ENCODE results near the gene CES4A.
"Not testable (repeated sequence)": the region's sequence is repeated elsewhere in the genome, so short reads cannot be mapped to it uniquely, and the experiment has no call there.

CES4A gene

DNA sequence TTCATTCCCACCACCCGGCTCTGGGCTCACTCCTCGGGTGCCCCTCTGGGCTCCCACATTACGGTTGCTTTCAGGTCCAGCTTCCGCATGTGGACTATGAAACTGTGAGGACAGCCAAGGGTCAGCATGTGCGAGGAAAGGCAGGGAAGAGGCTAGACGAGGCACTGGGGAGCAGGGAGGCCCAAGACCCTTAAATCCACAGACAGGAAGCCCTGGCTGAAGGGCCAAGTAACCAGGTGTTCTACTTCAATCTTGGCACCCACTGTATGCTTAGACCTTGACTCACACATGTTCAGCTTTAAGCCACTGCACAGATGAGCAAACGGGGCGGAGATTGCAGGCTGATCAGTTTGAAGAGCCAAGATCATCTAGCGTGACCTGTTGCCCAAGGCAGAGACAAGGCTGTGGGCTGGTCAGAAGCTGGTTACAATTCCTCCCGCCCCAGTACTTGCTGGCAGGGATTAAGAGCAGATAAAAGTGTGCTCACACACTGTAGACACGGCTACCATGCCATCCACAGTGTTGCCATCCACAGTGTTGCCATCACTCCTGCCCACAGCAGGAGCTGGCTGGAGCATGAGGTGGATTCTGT is at the start of gene CES4A:
CES4A (plus strand) TSS at position 393 of the 592 bp plus-strand sequence; CDS start at position 577, 184 bp downstream.
- DNase-seq (ENCODE audit: low read depth): no peak

DNA sequence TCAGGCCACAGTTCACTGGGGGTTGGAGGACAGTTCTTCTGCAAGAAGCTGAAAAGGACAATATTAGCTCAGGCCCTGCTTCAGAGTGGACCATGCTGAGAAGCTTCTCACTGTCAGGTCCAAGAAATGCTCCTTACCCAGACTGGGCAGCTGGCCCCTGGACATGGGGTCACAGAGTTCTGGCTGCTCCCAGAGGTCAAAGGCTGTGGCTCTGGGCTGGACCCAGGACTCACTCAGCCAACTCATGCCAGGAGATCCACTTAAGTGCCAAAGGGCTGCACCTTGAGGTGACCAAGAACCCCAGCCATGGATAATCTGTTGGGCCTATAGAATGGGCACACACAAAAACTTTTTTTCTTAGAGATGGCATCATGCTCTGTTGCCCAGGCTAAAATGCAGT is 49.0 kb upstream of the CES4A start:
- no peak for DNase-seq (ENCODE audit: low read depth)

DNA sequence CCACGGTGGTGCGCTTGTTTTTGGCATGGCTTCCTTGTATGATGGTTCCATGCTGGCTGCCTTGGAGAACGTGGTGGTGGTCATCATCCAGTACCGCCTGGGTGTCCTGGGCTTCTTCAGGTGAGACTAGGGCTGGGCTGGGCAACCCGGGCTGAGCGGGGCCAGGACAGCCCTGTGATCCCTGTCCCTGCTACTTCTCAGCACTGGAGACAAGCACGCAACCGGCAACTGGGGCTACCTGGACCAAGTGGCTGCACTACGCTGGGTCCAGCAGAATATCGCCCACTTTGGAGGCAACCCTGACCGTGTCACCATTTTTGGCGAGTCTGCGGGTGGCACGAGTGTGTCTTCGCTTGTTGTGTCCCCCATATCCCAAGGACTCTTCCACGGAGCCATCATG is 48.2 kb upstream of the CES4A start:
- no peak for DNase-seq (ENCODE audit: low read depth)

DNA sequence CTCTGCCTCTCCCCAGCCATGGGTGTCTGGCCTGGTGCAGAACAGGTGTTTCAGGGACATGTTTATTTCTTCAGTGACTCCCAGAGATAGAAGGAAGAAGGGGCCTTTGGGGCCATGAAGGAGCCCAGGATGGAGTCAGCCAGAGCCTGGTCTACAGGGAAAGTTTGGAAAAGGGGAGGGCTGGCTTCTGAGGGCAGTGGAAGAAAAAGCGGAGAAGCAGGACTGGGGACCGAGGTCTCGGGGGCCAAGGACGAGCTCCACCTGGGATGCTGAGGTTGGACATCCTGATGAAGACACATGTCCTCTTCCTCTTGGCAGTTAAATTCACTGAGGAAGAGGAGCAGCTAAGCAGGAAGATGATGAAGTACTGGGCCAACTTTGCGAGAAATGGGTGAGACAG is 45.4 kb upstream of the CES4A start:
- DNase-seq (ENCODE audit: low read depth): no peak

DNA sequence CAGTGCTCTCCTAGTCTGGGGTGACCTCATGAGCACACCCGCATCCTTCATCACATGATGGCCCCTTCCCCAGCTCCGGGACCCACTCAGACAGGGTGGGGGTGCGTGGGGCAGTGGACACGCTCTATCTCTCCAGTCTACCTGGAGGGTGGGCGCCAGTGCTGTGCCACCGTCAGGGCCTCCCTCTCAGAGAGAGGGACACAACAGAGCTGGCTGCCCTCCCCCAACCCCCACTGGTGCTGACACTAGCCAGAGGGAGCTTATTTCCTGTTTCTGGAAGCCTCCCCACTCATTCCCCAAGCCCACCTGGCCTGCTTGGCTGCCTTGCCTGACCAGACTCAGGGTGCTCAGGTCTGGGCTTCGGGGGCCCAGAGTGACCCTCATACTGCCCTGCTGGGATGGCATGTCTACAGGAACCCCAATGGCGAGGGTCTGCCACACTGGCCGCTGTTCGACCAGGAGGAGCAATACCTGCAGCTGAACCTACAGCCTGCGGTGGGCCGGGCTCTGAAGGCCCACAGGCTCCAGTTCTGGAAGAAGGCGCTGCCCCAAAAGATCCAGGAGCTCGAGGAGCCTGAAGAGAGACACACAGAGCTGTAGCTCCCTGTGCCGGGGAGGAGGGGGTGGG is 44.8 kb upstream of the CES4A start:
- no peak for DNase-seq (ENCODE audit: low read depth)

DNA sequence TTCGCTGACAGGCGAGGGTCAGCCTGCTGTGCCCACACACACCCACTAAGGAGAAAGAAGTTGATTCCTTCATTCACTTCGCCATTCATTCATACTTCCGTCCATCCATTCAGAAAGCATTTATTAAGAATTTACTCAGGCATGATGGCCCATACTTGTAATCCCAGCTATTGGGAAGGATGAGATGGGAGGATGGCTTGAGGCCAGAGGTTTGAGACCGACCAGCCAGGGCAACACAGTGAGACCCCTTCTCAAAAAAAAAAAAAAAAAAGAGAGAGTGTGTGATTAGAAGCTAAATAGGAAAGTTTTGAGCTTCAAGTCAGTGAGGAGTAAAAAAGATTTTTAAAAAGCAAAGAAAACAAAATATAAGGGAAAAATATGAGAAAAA is 44.3 kb upstream of the CES4A start:
- DNase-seq (ENCODE audit: low read depth): no peak

DNA sequence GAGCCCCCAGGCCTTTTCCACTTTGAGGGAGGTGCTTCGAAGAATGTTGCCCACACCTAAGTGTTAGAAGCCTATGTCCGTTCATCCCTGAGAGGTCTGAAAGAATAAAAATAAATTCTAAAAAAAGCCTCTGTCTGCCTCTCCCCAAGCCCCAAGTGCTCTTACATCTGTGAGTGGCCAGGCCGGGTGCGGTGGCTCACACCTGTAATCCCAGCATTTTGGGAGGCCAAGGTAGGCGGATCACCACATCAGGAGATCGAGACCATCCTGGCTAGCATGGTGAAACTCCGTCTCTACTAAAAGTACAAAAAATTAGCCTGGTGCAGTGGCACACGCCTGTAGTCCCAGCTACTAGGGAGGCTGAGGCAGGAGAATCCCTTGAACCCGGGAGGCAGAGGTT is 43.4 kb upstream of the CES4A start:
- DNase-seq (ENCODE audit: low read depth): not testable (repeated sequence)

DNA sequence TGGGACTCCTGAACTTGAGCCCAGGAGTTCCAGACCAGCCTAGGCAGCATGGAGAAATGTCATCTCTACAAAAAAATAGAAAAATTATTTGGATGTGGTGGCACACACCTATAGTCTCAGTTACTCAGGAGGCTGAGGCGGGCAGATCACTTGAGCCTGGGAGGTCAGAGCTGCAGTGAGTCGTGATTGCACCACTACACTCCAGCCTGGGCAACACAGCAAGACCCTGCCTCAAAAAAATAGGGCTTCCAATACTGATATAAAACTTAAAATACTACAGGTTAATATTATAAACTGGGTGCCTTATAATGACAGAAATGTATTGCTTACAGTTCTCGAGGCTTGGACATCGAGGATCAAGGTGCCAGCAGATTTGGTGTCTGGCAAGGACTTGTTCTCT is 42.5 kb upstream of the CES4A start:
- DNase-seq (ENCODE audit: low read depth): no peak

DNA sequence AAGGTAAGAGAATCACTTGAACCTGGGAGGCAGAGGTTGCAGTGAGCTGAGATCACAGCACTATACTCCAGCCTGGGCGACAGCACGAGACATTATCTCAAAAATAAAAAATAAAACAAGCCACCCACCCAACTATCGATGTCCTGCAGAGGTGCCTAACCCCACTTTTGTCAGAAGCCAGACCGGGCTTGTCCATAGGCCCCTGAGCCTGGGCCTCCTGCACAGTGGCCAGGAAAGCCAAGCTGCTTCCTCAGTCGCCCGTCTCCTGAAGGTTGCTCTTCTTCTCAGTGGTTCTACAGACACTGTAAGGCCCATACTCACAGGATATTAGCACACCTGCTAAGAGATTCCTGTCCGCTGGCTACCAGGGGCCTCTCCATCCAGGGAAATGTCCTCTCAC is 41.8 kb upstream of the CES4A start:
- DNase-seq (ENCODE audit: low read depth): no peak

DNA sequence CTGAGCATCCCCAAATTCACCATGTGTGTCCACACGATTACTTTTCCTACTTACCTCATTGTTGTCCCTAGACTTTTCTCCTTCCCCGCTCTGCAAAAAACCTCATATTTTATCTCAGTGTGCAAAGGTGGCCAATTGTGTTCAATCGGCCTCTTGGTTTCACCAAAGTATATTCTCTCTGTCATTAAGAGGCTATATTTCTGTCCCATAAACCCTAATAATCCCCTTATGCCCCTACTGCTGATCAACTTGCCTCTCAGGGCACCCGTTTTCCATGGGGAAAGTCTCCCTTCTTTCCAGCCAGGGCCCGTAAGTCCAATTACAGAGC is 41.5 kb upstream of the CES4A start:
- DNase-seq (ENCODE audit: low read depth): no peak

DNA sequence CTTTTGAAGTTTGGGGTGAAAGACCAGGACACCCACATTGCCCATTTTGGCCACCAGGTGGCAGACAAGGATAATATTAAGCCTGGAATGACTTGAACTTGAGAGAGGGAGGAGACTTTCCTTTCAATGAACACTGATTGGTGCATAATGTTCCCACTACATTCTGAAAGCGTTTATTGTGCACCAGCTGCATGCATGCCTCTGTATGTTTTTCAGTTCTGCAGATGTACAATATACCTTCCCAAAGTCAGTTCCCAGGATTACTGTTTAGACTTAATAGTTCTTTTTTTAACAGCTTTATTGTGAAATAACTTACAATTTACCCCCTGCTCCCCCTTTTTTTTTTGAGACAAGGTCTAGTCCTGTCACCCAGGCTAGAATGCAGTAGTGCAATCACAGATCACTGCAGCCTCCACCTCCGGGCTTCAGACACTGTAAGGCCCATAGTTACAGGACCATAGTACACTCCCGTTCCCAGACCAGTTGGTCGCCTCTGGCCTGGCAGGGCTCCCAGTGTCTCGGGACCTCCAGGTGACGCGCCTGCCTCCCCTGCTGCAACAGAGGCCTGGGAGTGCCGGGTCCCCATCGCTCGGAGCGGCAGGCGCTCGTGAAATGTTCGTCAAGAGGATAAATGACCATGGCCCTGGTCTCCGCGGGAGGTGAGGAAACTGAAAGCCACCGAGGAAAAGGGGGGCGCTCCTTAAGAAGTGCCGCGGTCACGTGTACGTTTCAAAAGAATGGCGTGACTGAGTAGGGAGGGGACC is 40.9 kb upstream of the CES4A start:
- peak; percentile 59 for DNase-seq (ENCODE audit: low read depth)

DNA sequence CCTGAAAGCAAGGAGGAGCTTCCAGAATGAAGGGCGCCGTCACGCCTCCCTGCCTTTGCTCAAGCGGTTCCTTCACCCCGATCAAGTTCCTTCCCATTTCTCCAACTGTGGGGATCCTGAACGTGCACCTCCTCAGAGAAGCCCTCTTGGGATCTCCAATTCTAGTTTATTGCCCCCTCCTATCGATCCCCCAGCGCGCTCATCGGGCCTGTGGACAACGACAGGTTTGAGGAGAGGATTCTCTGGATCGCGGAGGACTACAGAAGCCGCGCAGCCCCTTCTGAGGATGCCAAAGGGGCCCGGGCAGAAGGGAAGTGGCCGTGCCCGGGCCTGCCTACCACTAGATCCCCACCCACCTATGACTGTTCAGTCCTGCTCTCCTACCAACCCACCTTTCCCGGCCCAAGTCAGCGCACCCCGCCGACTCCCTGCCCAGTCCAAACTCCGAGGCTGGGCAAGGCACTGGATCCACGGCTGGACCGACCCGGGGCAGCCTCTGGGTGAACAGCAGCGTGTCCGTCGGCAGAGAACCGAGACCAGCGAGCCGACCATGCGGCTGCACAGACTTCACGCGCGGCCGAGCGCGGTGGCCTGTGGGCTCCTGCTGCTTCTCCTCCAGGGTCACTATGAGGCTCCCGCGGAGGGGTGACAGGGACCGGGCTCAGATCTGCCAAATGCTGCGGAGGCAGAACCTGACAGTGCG is 40.1 kb upstream of the CES4A start:
- no peak for DNase-seq (ENCODE audit: low read depth)

DNA sequence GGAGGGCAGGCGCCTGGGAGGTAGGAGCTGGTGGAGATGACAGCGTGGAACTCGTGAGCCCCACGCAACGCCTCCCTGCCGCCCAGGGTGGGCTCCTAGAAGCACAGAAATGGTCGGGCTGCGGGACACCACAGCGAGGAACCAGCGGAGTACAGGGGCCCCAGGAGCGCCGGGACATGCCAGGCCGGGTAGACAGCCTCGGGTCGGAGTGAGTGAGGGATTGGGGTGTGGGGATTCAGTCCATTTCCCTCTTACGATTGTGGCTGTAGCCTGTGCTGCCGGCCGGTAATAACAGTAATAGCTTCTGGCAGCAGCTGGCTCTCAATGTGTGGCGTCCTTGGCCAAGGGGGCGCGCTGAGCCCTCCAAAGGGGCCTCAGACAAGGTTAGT is 39.6 kb upstream of the CES4A start:
- DNase-seq (ENCODE audit: low read depth): no peak

DNA sequence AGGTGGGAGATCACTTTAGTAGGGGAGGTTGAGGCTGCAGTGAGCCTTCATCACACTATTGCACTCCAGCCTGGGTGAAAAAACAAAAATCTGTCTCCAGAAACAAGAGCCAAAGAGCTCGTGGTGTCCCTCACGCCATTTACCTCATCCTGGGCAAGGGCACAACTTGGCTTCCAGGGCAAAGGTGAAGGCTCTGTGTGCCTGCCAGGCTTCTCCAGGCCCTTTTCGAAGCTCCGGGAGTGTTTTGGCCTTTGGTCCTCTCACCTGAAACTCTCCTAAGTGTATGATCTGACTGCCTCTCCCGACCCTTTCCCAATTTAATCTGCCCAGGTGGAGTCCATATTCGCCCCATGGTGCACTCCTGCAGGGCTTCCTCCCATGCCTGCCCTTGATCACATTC is 38.9 kb upstream of the CES4A start:
- DNase-seq (ENCODE audit: low read depth): no peak

DNA sequence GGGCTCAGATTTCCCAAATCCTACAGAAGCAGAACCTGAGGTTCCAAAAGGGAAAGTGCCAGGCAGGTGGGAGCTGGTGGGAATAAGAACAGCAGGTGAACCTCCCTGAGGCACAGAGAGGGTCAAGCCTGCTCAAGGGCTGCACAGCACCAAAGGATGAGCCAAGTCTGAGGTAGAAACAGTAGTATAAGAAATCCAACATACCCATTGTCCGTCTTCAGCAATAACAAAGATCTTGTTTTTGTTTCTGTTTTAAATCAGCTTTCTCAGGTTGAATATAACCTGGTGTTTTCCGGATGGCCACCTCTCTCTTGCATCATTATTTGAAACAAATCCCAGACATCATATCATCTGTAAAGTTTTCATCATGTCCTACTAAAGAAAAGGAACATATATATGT is 38.0 kb upstream of the CES4A start:
- DNase-seq (ENCODE audit: low read depth): no peak

DNA sequence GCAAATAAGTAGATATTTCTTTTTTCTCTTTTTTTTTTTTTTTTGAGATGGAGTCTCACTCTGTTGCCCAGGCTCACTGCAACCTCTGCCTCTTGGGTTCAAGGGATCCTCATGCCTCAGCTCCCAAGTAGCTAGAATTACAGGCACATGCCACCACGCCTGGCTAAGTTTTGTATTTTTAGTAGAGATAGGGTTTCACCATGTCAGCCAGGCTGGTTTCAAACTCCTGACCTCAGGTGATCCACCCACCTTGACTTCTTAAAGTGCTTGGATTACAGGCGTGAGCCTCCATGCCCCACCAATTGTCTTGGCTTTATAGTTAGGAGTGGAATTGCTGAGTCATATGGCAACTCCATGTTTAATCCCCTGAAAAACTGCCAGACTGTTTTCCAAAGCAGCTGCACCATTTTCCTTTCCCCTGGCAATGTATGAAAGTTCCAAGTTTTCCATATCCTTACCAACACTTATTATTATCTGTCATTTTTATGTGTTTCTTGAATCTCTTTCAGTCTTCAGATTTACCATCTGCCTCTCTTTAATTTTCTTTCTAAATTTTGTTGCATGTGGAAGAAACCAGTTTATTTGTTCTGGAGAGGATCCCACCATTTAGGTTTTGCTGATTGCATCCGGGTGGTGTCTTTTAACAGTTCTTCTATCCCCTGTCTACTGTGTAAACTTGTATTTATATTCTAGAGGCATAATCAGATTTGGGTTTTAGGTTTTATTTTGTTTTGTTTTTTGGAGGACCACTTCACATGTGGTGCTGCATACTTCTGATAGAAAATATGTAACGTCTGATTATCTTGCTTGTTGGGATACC is 37.2 kb upstream of the CES4A start:
- no peak for DNase-seq (ENCODE audit: low read depth)

DNA sequence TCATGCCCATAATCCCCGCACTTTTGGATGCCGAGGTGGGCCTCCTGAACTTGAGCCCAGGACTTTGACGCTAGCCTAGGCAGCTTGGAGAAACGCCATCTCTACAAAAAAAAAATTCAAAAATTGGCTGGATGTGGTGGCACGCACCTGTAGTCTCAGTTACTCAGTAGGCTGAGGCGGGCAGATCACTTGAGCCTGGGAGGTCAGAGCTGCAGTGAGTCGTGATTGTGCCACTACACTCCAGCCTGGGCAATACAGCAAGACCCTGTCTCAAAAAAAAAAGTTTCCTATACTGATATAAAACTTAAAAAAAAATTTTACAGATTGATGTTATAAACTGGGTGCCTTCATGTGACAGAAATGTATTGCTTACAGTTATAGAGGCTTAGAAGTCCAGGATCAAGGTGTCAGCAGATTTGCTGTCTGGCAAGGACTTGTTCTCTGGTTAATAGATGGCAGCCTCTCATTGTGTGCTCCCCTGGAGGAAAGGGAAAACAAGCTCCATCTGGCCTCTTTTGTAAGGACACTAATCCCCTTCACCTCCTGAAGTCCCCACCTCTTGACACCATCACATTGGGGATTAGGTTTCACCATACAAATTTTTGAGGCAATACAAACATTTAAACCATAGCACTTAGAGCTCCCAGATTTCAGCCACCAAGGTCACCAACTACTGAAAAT is 35.8 kb upstream of the CES4A start:
- DNase-seq (ENCODE audit: low read depth): no peak

DNA sequence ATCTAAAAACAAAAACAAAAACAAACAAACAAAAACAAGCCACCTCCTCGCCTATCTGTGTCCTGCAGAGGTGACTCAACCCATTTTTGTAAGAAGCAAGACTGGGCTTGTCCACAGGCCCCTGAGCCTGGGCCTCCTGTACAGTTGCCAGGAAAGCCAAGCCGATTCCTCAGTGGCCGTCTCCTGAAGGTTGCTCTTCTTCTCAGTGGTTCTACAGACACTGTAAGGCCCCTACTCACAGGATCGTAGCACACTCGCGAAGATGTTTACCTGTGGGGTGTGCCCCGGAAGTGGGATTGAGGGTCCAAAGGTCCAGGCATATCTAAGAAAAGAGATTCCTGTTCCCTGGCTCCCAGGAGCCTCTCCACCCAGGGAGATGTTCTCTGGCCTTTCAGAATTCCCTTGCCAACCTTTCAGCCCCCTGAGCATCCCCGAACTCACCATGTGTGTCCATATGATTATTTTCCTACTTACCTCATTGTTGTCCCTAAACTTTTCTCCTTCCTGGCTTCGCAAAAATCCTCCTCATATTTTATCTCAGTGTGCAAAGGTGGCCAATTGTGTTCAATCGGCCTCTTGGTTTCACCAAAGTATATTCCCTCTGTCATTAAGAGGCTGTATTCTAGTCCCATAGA is 34.8 kb upstream of the CES4A start:
- no peak for DNase-seq (ENCODE audit: low read depth)

DNA sequence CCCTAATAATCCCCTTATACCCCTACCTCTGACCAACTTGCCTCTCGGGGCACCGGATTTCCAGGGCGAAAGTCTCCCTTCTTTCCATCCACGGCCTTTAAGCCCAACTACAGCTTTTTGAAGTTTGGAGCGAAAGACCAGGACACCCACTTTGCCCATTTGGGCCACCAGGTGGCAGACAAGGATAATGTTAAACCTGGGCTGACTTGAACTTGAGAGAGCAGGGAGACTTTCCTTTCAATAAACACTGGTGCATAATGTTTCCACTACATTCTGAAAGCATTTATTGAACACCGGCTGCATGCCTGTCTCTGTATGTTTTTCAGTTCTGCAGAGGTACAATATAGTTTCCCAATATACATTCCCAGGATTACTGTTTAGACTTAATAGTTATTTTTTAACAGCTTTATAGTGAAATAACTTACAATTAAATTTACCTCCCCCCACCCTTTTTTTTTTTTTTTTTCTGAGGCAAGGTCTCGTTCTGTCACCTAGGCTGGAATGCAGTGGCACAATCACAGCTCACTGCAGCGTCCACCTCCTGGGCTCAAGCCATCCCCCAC is 34.2 kb upstream of the CES4A start:
- DNase-seq (ENCODE audit: low read depth): peak; percentile 29

DNA sequence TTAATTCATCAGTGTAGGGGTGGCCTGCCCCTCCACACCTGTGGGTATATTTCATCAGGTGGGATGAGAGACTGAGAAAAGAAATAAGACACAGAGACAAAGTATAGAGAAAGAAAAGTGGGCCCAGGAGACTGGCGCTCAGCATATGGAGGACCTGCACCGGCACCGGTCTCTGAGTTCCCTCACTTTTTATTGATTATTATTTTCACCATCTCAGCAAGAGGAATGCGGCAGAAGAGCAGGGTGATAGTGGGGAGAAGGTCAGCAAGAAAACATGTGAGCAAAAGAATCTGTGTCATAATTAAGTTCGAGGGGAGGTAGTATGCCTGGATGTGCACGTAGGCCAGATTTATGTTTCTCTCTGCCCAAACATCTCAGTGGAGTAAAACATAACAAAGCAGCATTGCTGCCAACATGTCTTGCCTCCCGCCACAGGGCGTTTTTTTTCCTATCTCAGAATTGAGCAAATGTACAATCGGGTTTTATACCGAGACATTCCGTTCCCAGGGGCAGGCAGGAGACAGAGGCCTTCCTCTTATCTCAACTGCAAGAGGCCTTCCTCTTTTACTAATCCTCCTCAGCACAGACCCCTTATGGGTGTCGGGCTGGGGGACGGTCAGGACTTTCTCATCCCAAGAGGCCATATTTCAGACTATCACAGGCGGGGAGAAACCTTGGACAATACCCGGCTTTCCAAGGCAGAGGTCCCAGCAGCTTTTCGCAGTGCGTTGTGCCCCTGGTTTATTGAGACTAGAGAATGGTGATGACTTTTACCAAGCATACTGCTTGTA is 32.8 kb upstream of the CES4A start:
- not testable (repeated sequence) for DNase-seq (ENCODE audit: low read depth)

All from stimulated activated CD8-positive, alpha-beta memory T cell treated with anti-CD3 and anti-CD28 coated beads, Interleukin-15, amount 100 ng/mL, for 24 hours (primary cell).